Kidney epithelial cell (primary cell): ENCODE measurements around the gene CTIF. TPM values are rescaled to one million over a fixed set of nuclear protein-coding genes. Genes with fewer than 3 reads are reported as not detected.
A peak's percentile ranks its signal among the peaks of the same experiment; 100 is the strongest.

Experiments
- DNase-seq: peaks from one replicate; pipeline ENCODE4 v3.0.0-alpha.2; 2010; ENCODE audit warnings: low read depth
- H3K27me3 ChIP-seq: 2 replicates; pipeline ENCODE4 v1.6.0; 2011; ENCODE audit warnings: low read length; ENCODE audit not compliant: control insufficient read depth, insufficient read depth
- H3K36me3 ChIP-seq: 2 replicates; pipeline ENCODE4 v1.5.1; 2011; ENCODE audit warnings: low read length; ENCODE audit not compliant: control insufficient read depth, insufficient read depth
- H3K4me3 ChIP-seq: 2 replicates; pipeline ENCODE4 v1.5.1; 2011; ENCODE audit warnings: low read depth, mild to moderate bottlenecking, control low read depth, low read length
- total RNA-seq: library from RNA; depleted of rRNA; stranded (reverse); fragments of >200 nt; gene quantifications from 2 replicates; pipeline ENCODE4 v1.2.3, GENCODE V29; 2015
- TF ChIP-seq, protein P1 (sequence below): IDR thresholded peaks from 2 replicates; pipeline ENCODE4 v1.5.1; 2011; ENCODE audit warnings: mild to moderate bottlenecking, moderate library complexity, low read length, control low read depth, inconsistent platforms; ENCODE audit not compliant: insufficient read depth, poor library complexity, severe bottlenecking

CTIF gene
- total RNA-seq, 1 donor from 2014 or later = 24.3 TPM

DNA sequence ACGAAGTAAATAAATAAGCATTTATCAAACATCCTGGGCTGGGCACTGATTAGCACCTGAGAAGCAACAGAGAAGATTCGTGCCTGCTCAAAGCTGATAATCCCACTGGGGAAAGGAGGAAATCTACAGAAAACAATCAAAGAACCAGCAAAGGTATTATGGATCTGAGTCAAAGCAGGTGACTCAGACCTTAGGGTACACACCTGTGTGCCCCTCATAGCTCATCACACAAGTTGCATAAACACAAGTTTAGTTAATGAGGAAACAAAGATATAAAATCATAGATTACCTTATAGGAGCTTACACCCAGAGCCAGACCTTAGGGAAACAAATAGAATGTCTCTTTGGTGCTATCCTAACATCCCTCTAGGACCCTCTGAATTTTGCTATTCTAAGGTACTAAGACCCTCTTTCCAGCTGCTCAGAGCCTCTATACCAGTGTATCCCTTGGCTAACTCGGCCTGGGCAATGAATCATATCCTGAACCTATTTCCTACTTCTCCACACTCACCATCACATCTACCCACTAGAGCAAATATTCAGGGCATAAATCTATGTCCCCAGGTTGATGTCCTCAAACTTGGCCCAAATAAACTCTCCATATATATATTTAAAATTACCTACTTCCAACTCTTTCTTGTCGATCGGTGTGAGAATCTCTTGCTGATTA lies 19.3 kb upstream of the CTIF start:
- H3K36me3 ChIP-seq = no peaks in the 10 kb centered on the region
- H3K27me3 ChIP-seq = no peaks in the 10 kb centered on the region
- H3K4me3 ChIP-seq = no peak overlapping the region
- TF ChIP-seq, protein P1, sequence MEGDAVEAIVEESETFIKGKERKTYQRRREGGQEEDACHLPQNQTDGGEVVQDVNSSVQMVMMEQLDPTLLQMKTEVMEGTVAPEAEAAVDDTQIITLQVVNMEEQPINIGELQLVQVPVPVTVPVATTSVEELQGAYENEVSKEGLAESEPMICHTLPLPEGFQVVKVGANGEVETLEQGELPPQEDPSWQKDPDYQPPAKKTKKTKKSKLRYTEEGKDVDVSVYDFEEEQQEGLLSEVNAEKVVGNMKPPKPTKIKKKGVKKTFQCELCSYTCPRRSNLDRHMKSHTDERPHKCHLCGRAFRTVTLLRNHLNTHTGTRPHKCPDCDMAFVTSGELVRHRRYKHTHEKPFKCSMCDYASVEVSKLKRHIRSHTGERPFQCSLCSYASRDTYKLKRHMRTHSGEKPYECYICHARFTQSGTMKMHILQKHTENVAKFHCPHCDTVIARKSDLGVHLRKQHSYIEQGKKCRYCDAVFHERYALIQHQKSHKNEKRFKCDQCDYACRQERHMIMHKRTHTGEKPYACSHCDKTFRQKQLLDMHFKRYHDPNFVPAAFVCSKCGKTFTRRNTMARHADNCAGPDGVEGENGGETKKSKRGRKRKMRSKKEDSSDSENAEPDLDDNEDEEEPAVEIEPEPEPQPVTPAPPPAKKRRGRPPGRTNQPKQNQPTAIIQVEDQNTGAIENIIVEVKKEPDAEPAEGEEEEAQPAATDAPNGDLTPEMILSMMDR = no peak
- DNase-seq = no peak

DNA sequence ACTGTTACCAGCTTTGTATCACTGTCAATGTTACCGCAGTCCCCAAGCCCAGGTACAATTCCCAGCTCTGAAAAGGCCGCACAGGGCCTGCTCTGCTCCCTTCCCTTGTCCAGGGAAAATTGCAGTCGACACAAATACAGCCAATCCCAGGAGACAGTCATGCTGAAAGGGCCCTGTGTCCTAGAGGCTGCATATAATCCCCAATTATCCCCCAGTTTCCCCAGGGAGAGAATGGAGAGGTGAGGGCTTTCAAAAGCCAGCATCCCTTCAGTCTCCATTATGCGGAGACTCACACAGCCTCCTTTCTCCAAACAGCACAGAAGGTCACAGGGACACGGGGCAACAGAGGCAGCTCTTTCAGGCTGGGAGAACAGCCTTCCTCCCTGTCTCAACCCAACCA lies 17.1 kb upstream of the CTIF start:
- H3K36me3 ChIP-seq = no peaks in the 10 kb centered on the region
- DNase-seq = no peak
- no peak overlapping the region for H3K4me3 ChIP-seq
- TF ChIP-seq, protein P1 = no peak
- H3K27me3 ChIP-seq = no peaks in the 10 kb centered on the region

- no peak for DNase-seq
- Histone ChIP-seq H3K36me3 (no peaks in the 10 kb centered on the region), H3K4me3 (no peak overlapping the region), H3K27me3 (no peaks in the 10 kb centered on the region)
- TF ChIP-seq, protein P1 = no peak
Measured at GRCh38 chr18:48525671-48526070, 13.2 kb upstream of the CTIF start.

DNA sequence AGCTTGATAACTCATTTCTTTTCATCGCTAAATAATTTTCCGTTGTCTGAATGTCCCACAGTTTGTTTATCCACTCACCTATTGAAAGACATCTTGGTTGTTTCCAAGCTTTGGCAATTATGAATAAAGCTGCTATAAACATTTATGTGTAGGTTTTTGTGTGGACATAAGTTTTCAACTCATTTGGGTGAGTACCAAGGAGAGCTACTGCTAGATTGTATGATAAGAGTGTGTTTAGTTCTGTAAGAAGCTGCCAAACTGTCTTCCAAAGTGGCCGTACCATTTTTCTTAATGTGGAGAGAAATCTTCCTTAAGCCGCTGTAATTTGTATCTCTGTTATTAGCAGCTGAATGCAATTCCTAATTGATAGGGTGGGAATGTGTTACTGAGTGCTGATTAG lies 11.4 kb upstream of the CTIF start:
- DNase-seq = no peak
- Histone ChIP-seq H3K27me3 (no peaks in the 10 kb centered on the region), H3K4me3 (no peak overlapping the region), H3K36me3 (no peaks in the 10 kb centered on the region)
- TF ChIP-seq, protein P1 = no peak

DNA sequence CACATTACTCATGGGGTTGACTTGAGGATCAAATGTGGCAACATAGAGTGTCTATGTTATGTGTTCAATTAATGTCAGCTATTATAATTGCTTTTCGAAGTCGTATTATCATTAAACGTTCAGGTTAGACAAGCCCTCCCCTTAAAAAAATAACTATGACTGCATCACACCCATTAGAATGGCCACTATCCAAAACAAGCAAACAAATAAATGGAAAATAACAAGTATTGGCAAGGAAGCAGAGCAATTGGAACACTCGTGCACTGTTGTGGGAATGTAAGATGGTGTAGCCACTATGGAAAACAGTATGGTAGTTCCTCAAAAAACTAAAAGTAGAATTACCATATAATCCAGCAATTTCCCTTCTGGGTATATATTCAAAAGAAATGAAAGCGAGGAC lies 10.0 kb upstream of the CTIF start:
- no peak for DNase-seq
- H3K36me3 ChIP-seq = no peaks in the 10 kb centered on the region
- H3K27me3 ChIP-seq = no peaks in the 10 kb centered on the region
- H3K4me3 ChIP-seq = no peak overlapping the region
- TF ChIP-seq, protein P1 = no peak

DNA sequence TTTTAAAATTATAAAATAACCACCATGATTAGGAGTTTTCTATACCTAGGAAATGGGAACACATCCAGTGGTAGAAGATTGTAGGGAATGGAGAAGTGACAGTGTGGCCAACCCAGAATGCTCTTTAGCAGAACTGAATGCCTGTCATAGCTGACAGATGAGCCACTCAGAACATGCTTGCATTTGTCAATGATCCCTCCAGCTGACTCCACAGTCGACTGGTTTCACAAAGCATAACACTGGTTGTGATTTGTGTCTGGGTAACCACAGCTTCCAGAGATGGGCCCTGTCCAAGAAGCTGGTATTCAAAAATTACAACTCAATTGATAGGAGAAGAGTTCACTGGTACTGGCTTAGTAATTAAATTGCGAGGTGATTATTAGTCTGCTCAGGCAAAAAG lies 9.0 kb upstream of the CTIF start:
- H3K27me3 ChIP-seq = no peaks in the 10 kb centered on the region
- TF ChIP-seq, protein P1 = no peak
- H3K36me3 ChIP-seq = no peaks in the 10 kb centered on the region
- H3K4me3 ChIP-seq = no peak overlapping the region
- DNase-seq = peak; percentile 91
